ENCODE data around the gene NFKB1. TPM values are rescaled to one million over a fixed set of nuclear protein-coding genes. Genes with fewer than 3 reads are reported as not detected.
"Not testable (repeated sequence)": the region's sequence is repeated elsewhere in the genome, so short reads cannot be mapped to it uniquely, and the experiment has no call there.

Gene NFKB1
- total RNA-seq, 1 donor from 2014 or later, result 43.9 TPM

GRCh38 chr4:102593147-102593546 lies 92.0 kb downstream of the NFKB1 start:
- no peak for DNase-seq (ENCODE audit: extremely low read depth, low read depth, low spot score)

- DNase-seq (ENCODE audit: extremely low read depth, low read depth, low spot score), result no peak
Observed at GRCh38 chr4:102594000-102594399, 92.8 kb downstream of the NFKB1 start.

GRCh38 chr4:102596532-102596931 lies 95.4 kb downstream of the NFKB1 start:
- DNase-seq (ENCODE audit: extremely low read depth, low read depth, low spot score), result no peak

GRCh38 chr4:102598086-102598761 lies 97.1 kb downstream of the NFKB1 start:
- DNase-seq (ENCODE audit: extremely low read depth, low read depth, low spot score), result no peak

GRCh38 chr4:102598762-102599374 lies 97.7 kb downstream of the NFKB1 start:
- no peak for DNase-seq (ENCODE audit: extremely low read depth, low read depth, low spot score)

- no peak for DNase-seq (ENCODE audit: extremely low read depth, low read depth, low spot score)
Observed at GRCh38 chr4:102599455-102599854, 98.3 kb downstream of the NFKB1 start.

- DNase-seq (ENCODE audit: extremely low read depth, low read depth, low spot score), result no peak
Observed at GRCh38 chr4:102599886-102600285, 98.7 kb downstream of the NFKB1 start.

GRCh38 chr4:102600689-102601088 lies 99.5 kb downstream of the NFKB1 start:
- no peak for DNase-seq (ENCODE audit: extremely low read depth, low read depth, low spot score)

GRCh38 chr4:102601586-102602227 lies 100.5 kb downstream of the NFKB1 start:
- DNase-seq (ENCODE audit: extremely low read depth, low read depth, low spot score), result no peak

- no peak for DNase-seq (ENCODE audit: extremely low read depth, low read depth, low spot score)
Observed at GRCh38 chr4:102604222-102604940, 103.2 kb downstream of the NFKB1 start.

- DNase-seq (ENCODE audit: extremely low read depth, low read depth, low spot score), result no peak
Observed at GRCh38 chr4:102606261-102606660, 105.1 kb downstream of the NFKB1 start.

GRCh38 chr4:102606846-102607450 lies 105.8 kb downstream of the NFKB1 start:
- DNase-seq (ENCODE audit: extremely low read depth, low read depth, low spot score), result no peak

GRCh38 chr4:102608190-102608589 lies 107.0 kb downstream of the NFKB1 start:
- no peak for DNase-seq (ENCODE audit: extremely low read depth, low read depth, low spot score)

- DNase-seq (ENCODE audit: extremely low read depth, low read depth, low spot score), result no peak
Observed at GRCh38 chr4:102610007-102610406, 108.8 kb downstream of the NFKB1 start.

GRCh38 chr4:102610476-102610875 lies 109.3 kb downstream of the NFKB1 start:
- DNase-seq (ENCODE audit: extremely low read depth, low read depth, low spot score), result no peak

GRCh38 chr4:102612210-102612609 lies 111.1 kb downstream of the NFKB1 start:
- no peak for DNase-seq (ENCODE audit: extremely low read depth, low read depth, low spot score)

GRCh38 chr4:102612824-102613366 lies 111.7 kb downstream of the NFKB1 start:
- DNase-seq (ENCODE audit: extremely low read depth, low read depth, low spot score), result no peak

GRCh38 chr4:102614801-102615200 lies 113.6 kb downstream of the NFKB1 start:
- DNase-seq (ENCODE audit: extremely low read depth, low read depth, low spot score), result no peak

- no peak for DNase-seq (ENCODE audit: extremely low read depth, low read depth, low spot score)
Observed at GRCh38 chr4:102616636-102617035, 115.5 kb downstream of the NFKB1 start.

- DNase-seq (ENCODE audit: extremely low read depth, low read depth, low spot score), result not testable (repeated sequence)
Observed at GRCh38 chr4:102619021-102619420, 117.9 kb downstream of the NFKB1 start.

Measured in glomerular endothelial cell (primary cell).